AG04450 (cell line): ENCODE data around the gene SLC13A3. TPM values are rescaled to one million over a fixed set of nuclear protein-coding genes. Genes with fewer than 3 reads are reported as not detected.

ENCODE experiments used
- CTCF ChIA-PET: fragments of 300-600, 350-600 bp; formaldehyde crosslinking; extraction: SDS; loops from one replicate; lab custom pipeline; 2022; ENCODE audit warnings: antibody characterized with exemption, inconsistent platforms; lab: Charles Lee
- POLR2A ChIA-PET: fragments of 350-600 bp; formaldehyde crosslinking; extraction: SDS; loops from one replicate; lab custom pipeline; 2021; ENCODE audit warnings: antibody characterized with exemption, inconsistent platforms; lab: Yijun Ruan, JAX
- DNase-seq: peaks from one replicate; pipeline ENCODE4 v3.0.0-alpha.2; 2011; ENCODE audit warnings: low read depth, low spot score
- H3K27ac ChIP-seq: one replicate; pipeline ENCODE4 v1.5.1; 2012; ENCODE audit warnings: low read depth, low read length, control low read depth
- H3K27me3 ChIP-seq: one replicate; pipeline ENCODE4 v1.6.0; 2012; ENCODE audit warnings: low read length; ENCODE audit not compliant: control insufficient read depth, insufficient read depth
- H3K4me3 ChIP-seq: 2 replicates; pipeline ENCODE4 v1.5.1; 2011; ENCODE audit warnings: mild to moderate bottlenecking, low read depth, low read length, control low read depth
- H3K9me3 ChIP-seq: 2 replicates; pipeline ENCODE4 v1.5.1; 2012; ENCODE audit warnings: low read length; ENCODE audit not compliant: control insufficient read depth, insufficient read depth
- polyA plus RNA-seq: library from polyadenylated mRNA; depleted of rRNA; stranded (reverse); fragments of >200 nt; gene quantifications from 2 replicates; pipeline ENCODE4 v1.2.3, GENCODE V29; 2011
- TF ChIP-seq, protein P1 (sequence below): IDR thresholded peaks from 2 replicates; pipeline ENCODE4 v1.5.1; 2011; ENCODE audit warnings: low read depth, low read length, control low read depth, inconsistent platforms

The SLC13A3 gene
- polyA plus RNA-seq, 1 experiment = 2.4 TPM

DNA sequence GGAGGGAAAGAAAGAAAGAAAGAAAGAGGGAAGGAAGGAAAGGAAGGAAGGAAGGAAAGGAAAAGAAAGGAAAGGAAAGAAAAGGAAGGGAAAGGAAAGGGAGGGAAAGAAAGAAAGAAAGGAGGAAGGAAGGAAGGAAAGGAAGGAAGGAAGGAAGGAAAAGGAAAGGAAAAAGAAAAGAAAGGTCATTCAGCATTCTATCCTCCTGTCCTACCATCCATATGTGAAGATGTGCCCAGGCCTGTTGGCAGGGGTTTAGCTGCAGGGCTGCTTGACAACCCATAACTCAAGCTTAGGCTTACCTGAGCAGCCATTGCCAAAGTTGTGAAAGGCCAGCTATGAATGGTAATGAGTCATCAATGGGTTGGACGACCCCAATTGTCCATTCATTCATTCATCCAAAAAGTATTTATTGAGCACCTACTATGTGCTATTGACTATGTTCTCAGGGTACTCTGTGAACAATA lies 50.9 kb downstream of the SLC13A3 start:
- no peaks in the 10 kb centered on the region for H3K27me3 ChIP-seq
- H3K9me3 ChIP-seq = no peaks in the 10 kb centered on the region
- no peak overlapping the region for H3K27ac ChIP-seq
- CTCF ChIA-PET = no interaction called here
- no peak overlapping the region for H3K4me3 ChIP-seq
- TF ChIP-seq, protein P1, sequence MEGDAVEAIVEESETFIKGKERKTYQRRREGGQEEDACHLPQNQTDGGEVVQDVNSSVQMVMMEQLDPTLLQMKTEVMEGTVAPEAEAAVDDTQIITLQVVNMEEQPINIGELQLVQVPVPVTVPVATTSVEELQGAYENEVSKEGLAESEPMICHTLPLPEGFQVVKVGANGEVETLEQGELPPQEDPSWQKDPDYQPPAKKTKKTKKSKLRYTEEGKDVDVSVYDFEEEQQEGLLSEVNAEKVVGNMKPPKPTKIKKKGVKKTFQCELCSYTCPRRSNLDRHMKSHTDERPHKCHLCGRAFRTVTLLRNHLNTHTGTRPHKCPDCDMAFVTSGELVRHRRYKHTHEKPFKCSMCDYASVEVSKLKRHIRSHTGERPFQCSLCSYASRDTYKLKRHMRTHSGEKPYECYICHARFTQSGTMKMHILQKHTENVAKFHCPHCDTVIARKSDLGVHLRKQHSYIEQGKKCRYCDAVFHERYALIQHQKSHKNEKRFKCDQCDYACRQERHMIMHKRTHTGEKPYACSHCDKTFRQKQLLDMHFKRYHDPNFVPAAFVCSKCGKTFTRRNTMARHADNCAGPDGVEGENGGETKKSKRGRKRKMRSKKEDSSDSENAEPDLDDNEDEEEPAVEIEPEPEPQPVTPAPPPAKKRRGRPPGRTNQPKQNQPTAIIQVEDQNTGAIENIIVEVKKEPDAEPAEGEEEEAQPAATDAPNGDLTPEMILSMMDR = no peak
- POLR2A ChIA-PET = no interaction called here
- DNase-seq = no peak

DNA sequence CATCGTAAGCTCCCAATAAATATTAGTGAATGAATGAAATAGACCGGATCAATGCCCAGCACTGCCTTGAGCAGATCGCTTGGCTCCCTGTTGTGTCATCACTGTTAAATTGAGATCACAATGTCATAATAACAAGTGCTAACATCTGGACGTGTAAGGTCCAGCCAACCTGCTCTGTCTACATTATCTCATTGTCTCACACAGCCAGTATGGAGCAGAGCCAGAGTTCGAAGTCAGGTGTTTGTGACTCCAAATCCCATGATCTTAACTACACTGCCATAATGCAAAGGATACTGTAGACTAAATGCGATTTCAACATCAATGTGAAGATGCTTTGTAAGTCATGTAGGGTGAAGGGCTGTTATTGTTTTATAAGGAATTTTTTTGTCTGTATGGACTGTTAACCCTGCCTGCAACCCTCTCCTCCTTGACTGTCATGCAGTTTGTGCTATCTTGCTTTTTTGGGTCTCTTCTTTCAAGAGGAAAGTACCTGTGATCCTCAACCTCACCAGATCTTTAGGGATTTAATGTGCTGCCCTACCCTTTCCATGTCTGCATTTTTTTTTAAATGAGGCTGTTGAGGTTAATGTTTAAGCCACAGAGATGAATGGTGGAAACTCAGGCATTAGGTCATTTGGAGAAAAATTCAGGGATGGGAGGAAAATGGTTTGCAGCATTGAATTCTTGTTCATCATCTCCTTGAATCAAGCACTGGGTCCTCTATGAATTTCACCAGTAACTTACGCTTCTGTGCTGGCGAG lies 51.9 kb downstream of the SLC13A3 start:
- POLR2A ChIA-PET = no interaction called here
- H3K4me3 ChIP-seq = no peak overlapping the region
- CTCF ChIA-PET = no interaction called here

DNA sequence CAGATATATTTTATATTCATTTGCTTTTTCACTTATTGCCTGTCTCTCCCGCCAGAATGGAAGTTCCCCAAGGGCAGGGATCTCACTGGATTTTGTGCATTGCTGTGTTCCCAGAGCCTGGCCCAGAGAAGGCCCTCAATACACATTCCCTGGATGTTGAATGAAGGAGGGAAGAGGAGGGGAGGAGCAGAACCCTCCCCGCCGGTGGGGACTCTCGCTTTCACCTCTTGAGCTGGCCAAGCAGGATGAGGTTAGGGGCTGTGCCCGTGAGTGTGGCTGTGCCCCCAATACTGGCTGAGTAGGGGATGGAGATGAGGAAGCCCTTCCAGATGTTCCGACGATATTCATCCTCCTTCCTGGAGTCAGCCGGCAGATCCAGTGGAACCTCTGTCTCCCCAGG lies 55.3 kb downstream of the SLC13A3 start:
- no peak for DNase-seq
- Histone ChIP-seq H3K27me3 (no peaks in the 10 kb centered on the region), H3K9me3 (no peaks in the 10 kb centered on the region), H3K27ac (no peak overlapping the region), H3K4me3 (no peak overlapping the region)
- POLR2A ChIA-PET = no interaction called here
- TF ChIP-seq, protein P1 = no peak
- CTCF ChIA-PET = no interaction called here

More for the DNA sequence above, 51.9 kb downstream of the SLC13A3 start:
- TF ChIP-seq, protein P1 = no peak
- Histone ChIP-seq H3K9me3 (no peaks in the 10 kb centered on the region), H3K27me3 (no peaks in the 10 kb centered on the region), H3K27ac (no peak overlapping the region)
- DNase-seq = no peak

DNA sequence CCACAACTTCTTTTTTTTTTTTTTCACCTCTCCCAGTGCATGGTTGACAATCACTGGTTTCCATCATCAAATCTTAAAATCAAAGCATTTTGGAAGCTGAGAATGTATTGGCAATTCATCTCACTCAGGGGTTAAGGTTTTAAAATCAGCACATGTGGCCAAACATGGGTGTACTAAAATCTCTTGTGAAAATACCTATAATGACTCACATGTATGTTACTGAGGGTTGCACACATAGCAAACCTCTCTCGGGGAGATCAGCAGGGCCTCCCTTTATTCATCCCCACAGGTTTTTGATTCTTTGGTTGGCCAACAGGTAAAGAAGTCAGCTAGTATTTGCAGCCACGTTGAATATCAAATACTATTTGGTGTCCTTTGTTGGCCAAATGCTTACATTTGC lies 56.5 kb downstream of the SLC13A3 start:
- TF ChIP-seq, protein P1 = no peak
- no peaks in the 10 kb centered on the region for H3K27me3 ChIP-seq
- ChIA-PET POLR2A (no interaction called here), CTCF (interaction anchor here (0.7 kb wide), 1 partner anchor 30 kb away, joined by 5 read pairs; no protein-coding TSS in a partner anchor)
- no peak overlapping the region for H3K27ac ChIP-seq
- DNase-seq = no peak
- H3K9me3 ChIP-seq = no peaks in the 10 kb centered on the region
- no peak overlapping the region for H3K4me3 ChIP-seq

DNA sequence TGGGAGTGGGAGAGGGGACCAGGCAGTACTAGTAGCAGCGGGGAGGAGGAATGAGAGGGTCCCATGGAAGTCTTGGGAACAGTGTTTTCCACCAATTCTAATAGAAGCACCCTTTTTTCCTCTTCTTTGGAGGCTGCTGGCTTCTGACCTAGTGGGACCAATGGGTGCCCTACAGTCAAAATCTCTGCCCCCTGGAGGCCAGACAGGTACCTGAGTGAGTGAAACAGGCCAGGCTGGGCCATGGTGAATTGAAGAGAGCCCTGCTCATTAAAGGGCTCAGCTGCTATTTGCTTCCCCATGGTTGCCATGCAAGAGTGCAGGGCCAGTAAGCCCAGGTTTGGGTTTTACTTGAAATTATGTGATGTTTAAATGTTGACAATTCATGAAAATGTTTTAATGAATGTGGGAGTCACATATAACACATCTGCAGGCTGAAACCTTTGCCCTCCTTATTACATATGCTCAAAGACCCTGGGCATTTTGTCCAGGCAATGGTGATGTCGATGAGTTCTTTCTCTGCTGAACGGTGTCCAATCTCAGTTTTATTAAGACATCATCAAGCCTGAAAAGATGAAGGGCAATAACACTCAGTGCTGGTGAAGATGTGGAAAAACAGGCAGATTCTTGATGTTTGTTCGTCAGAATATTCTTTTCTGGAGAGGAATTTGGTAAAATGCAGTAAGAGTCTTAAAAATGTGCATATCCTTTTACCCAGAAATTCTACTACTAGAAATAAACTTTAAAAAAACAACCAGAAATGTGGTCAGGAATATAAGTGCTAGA lies 58.5 kb downstream of the SLC13A3 start:
- TF ChIP-seq, protein P1 = no peak
- Histone ChIP-seq H3K4me3 (no peak overlapping the region), H3K27me3 (no peaks in the 10 kb centered on the region), H3K27ac (no peak overlapping the region), H3K9me3 (no peaks in the 10 kb centered on the region)
- ChIA-PET POLR2A (no interaction called here), CTCF (no interaction called here)
- DNase-seq = no peak
